Stimulated activated CD4-positive, alpha-beta T cell treated with anti-CD3 and anti-CD28 coated beads, Interleukin-15, amount 100 ng/mL, for 48 hours (primary cell): ENCODE data around the gene SUGP2.

Experiments used
- DNase-seq, 2 donors: peaks; one replicate each; pipeline ENCODE4 v3.0.0-alpha.2; 2020; ENCODE audit warnings: low read depth in 2 of 2

SUGP2 gene

GRCh38 chr19:19033426-19034203 lies at the start of gene SUGP2, which contains the start of gene ARMC6:
Gene SUGP2 (minus strand): TSS chr19:19033517. CDS start chr19:19031071, 2,446 bp downstream.
Gene ARMC6 (plus strand): TSS chr19:19033603. CDS start chr19:19034210, 607 bp downstream.
- DNase-seq: peak; percentile 80

DNA sequence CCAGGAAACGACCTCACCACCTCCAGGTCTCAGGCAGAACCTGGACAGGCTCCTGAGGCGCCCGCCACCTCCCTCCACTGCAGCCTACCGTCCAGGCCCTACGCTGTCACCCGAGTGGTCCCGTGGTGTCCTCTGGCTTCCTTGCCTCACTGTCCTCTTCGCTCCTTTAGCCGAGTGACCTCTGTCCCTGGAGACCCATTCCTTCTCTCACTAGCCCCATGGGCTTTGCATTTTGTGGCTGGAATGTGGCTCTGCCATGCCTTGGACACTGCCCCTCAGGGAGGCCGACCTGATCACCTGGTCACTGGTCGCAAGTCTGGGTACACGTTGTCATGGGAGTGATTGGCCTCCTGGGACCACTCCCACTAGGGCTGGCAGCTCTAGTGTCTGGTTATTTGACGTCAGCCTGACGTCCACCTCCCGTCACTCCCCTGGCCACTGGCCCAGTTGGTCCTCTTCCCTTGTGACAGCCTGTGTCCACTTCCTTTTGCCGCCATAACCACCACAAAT lies 48.4 kb upstream of the SUGP2 start:
- DNase-seq: no peak

GRCh38 chr19:19079571-19079970 lies 46.3 kb upstream of the SUGP2 start:
- no peak for DNase-seq

DNA sequence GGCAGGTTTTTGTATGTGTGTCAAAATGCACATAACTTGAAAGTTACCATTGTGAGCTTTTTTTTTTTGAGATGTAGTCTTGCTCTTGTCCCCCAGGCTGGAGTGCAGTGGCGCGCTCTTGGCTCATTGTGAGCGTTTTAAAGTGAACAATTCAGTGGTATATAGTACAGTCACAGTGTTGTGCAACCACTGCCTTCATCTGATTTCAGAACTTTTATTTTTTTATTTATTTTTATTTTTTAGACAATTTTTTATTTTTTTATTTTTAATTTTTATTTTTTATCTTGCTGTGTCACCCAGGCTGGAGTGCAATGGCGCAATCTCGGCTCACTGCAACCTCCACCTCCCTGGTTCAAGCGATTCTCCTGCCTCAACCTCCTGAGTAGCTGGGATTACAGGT lies 45.5 kb upstream of the SUGP2 start:
- DNase-seq: no peak

GRCh38 chr19:19077103-19077502 lies 43.8 kb upstream of the SUGP2 start:
- DNase-seq: no peak

DNA sequence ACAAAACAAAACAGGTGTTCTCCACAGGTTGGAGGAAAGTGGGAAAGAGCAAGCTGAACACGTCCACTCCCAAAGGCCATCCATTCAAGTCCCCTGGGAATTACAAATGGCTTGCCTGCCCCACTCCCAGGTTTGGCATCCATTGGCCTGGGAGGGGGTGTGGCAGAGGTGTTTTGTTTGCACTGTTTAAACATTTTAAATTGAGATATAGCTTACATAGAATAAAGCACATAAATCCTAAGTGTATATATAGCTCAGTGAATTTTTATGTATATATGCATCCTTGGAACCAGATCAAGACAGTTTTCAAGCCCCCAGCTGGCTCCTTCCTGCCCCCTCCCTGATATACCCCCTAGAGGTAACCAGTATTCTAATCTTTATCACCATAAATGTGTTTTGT lies 43.2 kb upstream of the SUGP2 start:
- no peak for DNase-seq

DNA sequence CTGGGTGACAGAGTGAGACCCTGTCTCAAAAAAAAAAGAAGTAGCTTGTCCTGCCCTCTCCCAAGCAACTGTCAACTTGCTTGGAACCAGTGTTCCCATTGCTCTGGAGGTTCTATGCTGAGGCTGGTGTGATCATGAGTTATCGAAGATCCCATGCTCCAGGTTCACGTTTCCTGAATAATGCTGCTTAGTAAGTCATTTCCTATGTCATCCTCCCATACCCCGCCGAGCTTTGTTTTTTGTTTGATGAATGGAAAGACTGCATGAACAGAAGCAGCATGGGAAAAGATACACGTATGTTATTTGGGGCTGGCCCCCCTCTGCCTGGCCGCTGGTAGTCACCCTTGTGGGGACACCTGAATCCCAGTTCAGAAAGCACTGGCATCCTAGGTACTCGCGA lies 41.8 kb upstream of the SUGP2 start:
- DNase-seq: no peak

DNA sequence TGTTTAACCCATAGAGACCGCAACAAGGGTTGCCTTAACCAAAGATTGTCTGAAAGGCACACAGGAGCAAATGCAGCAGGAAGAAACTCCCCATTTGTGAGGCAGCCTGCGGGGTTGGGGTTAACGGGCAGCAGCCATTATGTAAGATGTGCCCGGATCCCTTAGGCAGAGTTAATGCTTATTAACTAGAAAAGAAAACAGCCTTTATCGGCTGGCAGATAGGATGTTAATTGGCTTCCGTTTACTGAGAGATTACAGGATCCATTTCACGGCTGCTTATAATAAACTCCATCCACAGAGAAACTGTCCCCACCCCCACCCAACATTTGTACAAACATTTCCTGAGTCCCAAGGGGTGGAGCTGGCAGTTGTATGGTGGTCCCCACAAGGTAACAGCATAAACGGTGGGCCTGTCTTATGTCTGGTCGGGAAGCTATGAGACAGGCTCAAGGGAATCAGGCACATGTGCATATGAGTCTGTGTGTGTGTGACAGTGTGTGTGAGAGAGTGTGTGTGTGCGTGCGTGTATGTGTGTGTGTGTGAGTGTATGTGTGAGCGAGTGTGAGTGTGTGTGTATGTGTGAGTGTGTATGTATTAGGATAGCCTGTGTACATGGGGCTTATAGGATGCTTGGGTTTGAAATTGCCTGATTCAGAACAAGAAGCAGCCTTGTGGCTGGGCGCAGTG lies 41.0 kb upstream of the SUGP2 start:
- no peak for DNase-seq

DNA sequence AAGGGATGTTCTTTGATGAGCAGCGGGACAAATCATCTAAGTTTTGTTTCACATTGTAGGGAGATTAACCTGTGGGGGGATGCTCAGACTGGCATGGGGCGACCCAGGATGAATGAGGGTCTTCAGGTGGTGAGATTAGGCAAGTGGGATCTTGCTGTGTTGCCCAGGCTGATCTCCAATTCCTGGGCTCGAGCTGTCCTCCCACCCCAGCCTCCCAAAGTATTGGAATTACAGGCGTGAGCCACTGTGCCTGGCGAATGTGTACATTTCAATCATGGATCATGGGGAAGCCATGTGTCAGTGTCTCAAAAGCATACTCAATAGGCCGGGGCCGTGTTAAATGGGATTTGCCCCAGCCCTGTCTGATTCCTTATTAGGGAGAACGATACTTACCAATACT lies 38.6 kb upstream of the SUGP2 start:
- DNase-seq: no peak

DNA sequence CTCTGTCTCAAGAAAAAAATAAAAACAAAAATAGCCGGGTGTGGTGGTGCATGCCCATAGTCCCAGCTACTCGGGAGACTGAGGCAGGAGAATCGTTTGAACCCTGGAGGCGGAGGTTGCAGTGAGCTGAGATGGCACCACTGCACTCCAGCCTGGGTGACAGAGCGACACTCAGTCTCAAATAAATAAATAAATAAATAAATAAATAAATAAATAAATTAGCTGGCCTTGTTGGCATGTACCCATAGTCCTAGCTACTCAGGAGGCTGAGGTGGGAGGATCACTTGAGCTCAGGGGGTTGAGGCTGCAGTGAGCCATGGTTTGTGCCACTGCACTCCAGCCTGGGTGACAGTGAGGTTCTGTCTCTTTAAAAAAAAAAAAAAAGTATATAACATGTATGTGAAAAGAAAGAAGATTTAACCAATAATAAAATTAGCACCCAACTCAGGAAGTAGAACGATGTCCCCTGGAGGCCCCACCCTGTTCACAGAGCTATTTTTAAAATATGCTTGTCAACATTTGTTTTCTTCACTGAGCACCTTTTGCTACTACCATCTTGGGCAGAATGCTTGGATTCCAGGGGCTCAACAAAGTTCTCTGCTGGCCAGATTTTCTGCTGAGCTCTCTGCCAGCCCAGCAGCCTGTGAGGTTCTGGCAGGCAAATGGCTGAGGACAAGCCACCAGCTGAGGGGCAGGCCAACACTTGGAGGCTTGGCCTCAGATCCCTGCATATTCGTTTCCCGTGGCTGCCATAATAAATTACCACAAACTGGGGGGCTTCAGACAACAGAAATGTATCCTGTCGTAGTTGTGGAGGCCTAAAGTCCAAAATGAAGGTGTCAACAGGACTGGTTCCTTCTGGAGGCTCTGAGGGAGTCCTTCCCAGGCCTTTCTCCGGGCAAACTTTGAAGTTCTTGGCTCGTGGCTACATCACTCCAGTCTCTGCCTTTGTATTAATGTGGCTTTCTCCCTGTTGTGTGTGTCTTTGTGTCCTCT lies 35.6 kb upstream of the SUGP2 start:
- no peak for DNase-seq

- no peak for DNase-seq
Measured at GRCh38 chr19:19067276-19068072, 34.2 kb upstream of the SUGP2 start.

DNA sequence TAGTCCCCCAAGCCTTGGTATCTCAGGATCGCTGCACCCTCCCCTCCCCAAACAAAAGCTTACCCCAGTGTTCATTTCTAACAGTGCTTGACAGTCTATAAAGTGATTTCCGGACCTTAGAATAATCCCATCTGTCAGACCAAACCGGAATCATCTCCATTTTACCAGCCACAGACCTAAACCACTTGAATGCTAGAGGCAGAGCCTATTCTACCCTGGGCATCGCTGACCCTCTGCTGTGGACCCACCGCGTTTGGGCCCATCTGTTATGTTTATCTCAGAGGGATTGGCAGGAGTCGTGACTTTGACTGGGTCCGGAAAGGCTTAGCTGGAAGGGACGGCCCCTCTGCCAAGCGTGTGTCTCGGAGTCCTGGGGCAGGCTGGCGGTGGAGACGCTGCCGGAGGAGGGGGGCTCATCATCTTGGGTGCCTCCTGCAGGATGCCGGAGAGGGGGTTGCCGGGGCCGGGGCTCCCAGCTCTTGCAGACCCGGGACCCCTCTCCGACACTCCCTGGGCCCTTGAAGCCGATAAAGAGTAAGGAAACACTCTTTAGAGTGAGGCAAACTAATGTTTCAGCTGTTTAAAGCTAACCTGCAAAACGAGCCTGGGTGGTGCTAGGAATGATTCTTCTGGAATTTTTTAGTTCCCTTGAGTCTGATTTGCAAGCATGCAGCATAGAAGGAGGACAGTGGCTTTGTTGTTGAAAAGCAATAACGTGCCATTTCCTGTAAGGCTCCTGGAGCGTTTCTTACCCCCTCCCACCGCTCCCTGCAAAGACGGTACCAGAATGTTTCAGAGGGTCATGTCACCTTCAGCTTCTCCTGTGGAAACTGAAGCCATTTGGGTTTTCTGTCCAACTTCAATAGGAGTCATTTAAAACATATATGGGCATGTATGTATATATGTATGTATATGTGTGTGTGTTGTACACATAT lies 31.8 kb upstream of the SUGP2 start:
- no peak for DNase-seq

- no peak for DNase-seq
Measured at GRCh38 chr19:19064098-19064722, 30.9 kb upstream of the SUGP2 start.

DNA sequence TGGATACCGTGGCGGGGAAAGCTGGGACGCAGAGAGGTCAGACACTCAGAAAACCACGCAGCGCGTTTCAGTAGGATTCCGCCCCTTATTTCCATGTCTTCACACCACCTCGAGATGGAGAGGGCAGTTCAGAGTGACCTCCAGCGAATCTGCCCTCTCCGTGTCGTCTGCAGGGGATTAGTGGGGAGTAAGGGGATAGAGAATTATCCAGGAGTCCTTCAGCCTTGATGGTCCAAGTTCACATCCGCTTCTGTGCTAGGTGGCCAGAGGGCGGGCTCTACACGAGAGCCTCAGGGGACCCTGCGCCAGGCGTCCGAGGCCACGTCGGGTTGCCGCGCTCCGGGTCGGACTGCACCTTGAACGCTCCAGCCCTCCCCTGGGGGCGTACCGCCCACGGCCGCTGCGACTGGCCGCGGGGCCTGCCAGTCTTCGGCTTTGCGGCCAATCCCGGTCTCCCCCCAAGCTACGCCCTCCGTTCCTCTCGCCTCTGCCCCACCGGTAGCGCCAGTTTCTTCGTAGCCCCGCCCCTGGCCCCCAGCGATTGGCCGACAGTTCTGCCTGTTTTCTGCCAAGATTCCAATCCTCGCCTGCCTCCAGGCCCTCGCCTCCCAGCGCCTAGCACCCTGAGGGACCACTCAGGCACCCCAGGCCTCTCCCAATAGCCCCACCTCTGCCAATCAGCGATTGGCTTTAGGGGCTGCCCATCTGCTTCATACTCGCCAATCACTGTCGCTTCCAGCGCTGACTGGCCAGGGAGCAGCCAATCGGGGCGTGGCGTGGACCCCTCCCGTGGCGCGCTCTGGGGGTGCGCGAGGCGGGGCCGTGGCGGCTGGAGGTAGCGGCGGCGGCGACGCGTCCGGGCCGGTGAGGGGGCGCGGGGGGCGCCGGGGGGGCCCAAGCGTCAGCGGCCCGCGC lies 30.1 kb upstream of the SUGP2 start, which contains the start of gene SLC25A42:
Gene SLC25A42, plus strand, starts transcription at position 812 of the 915 bp plus-strand sequence. CDS start 32,131 bp downstream, outside the sequence.
- DNase-seq: peak; percentile 98

GRCh38 chr19:19062454-19063182 lies 29.3 kb upstream of the SUGP2 start:
- DNase-seq: no peak

DNA sequence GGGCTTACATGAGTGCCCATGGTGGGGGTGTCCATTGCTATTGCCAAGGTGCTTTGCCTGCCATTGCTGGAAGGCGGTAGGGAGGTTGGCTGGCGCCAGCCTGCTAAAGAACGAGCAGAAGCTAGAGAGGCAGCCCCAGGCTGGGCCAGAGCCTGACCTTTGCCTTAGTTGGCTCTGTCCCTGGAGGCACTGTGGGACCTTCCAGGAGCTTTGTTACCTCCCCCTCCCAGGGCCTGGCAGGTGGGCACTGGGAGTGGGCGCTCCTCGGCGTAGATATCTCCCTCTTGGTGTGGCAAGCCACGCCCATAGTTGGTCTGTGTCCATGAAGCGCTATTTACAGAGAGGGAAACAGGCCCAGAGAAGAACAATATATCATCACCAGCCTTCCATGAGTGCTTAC lies 28.2 kb upstream of the SUGP2 start:
- DNase-seq: no peak

DNA sequence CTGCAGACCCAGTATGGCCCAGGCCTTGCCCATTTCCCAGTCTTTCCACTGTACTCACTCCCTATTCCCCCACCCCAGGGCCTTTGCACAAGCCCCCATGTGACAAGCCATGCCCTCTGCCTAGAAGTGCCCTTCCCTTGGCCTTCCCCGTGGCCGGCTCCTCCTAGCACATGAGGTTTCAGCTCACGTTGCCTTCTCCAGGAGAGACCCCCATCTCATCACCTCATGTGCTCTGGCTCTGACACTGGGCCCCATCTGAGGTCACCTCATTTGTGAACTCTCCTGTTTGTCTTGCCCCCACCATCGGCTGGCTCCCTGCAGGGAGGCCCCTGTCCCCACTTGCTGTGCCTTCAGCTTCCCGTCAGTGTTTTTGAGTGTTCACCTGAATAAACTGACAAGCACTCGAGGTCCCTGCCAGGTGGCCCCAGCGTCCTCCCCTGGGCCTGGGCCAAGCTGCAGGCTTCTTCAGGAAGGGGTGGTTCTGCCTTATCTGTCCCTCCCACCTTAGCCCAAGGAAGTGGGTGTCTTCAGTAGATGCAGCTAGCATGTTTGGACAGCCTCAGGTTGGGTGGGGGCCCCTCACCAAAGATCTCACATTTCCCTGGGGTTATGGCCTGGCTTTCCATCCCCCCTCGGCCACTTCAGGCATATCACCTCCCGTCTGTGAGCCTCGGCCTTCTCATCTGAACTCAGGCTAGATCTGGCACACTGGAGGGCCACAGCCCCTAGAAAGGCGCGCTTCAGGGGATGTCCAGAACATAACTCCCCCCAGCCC lies 26.7 kb upstream of the SUGP2 start:
- DNase-seq: no peak
